Muscle layer of duodenum (tissue), 2 donors: ENCODE results near the gene CDX1.

Source experiments
- H3K27ac ChIP-seq: one replicate; pipeline ENCODE4 v1.7.0; 2013; ENCODE audit warnings: mild to moderate bottlenecking, low read length
- H3K27me3 ChIP-seq: one replicate; pipeline ENCODE4 v1.7.0; 2013; ENCODE audit warnings: low read depth, mild to moderate bottlenecking, control low read depth, low read length
- H3K36me3 ChIP-seq, 2 donors: one replicate each; pipeline ENCODE4 v1.7.0; 2013; ENCODE audit warnings: low read length in 2 of 2, control low read depth in 1 of 2, mild to moderate bottlenecking in 1 of 2; ENCODE audit not compliant: insufficient read depth in 2 of 2, control insufficient read depth in 1 of 2
- H3K4me1 ChIP-seq, 2 donors: one replicate each; pipeline ENCODE4 v1.7.0; 2013; ENCODE audit warnings: low read length in 2 of 2, mild to moderate bottlenecking in 2 of 2, control low read depth in 1 of 2, moderate library complexity in 1 of 2; ENCODE audit not compliant: insufficient read depth in 2 of 2, control insufficient read depth in 1 of 2
- H3K4me3 ChIP-seq, 2 donors: one replicate each; pipeline ENCODE4 v1.7.0; 2013; ENCODE audit warnings: low read length in 2 of 2, low read depth in 1 of 2, mild to moderate bottlenecking in 1 of 2
- H3K9me3 ChIP-seq, 2 donors: one replicate each; pipeline ENCODE4 v1.7.0; 2013; ENCODE audit warnings: low read length in 2 of 2, control low read depth in 1 of 2, mild to moderate bottlenecking in 1 of 2; ENCODE audit not compliant: control insufficient read depth in 1 of 2
- donor health status: healthy.

CDX1 gene

GRCh38 chr5:150203832-150204589, 37.4 kb downstream of the CDX1 start:
- Histone ChIP-seq H3K4me3 (no peak overlapping the region), H3K36me3 (no peaks in the 10 kb centered on the region), H3K4me1 (no peaks in the 10 kb centered on the region)

GRCh38 chr5:150204590-150204960, 38.0 kb downstream of the CDX1 start:
- Histone ChIP-seq H3K27ac (no peak overlapping the region), H3K27me3 (no peaks in the 10 kb centered on the region), H3K9me3 (no peaks in the 10 kb centered on the region), H3K4me1 (no peaks in the 10 kb centered on the region), H3K4me3 (no peak overlapping the region), H3K36me3 (no peaks in the 10 kb centered on the region)

More at GRCh38 chr5:150203832-150204589, 37.4 kb downstream of the CDX1 start:
- no peak overlapping the region for H3K27ac ChIP-seq
- H3K27me3 ChIP-seq = no peaks in the 10 kb centered on the region
- no peaks in the 10 kb centered on the region for H3K9me3 ChIP-seq

GRCh38 chr5:150206098-150206778, 39.7 kb downstream of the CDX1 start:
- H3K36me3 ChIP-seq = no peaks in the 10 kb centered on the region

GRCh38 chr5:150206779-150207115, 40.2 kb downstream of the CDX1 start:
- H3K27me3 ChIP-seq = no peaks in the 10 kb centered on the region
- H3K27ac ChIP-seq = no peak overlapping the region
- no peaks in the 10 kb centered on the region for H3K4me1 ChIP-seq
- no peaks in the 10 kb centered on the region for H3K9me3 ChIP-seq
- H3K36me3 ChIP-seq = no peaks in the 10 kb centered on the region
- no peak overlapping the region for H3K4me3 ChIP-seq

More at GRCh38 chr5:150206098-150206778, 39.7 kb downstream of the CDX1 start:
- Histone ChIP-seq H3K27me3 (no peaks in the 10 kb centered on the region), H3K4me3 (no peak overlapping the region), H3K27ac (no peak overlapping the region), H3K4me1 (no peaks in the 10 kb centered on the region), H3K9me3 (no peaks in the 10 kb centered on the region)

- no peaks in the 10 kb centered on the region for H3K36me3 ChIP-seq
- no peaks in the 10 kb centered on the region for H3K4me1 ChIP-seq
- no peaks in the 10 kb centered on the region for H3K9me3 ChIP-seq
- no peak overlapping the region for H3K27ac ChIP-seq
- no peak overlapping the region for H3K4me3 ChIP-seq
- no peaks in the 10 kb centered on the region for H3K27me3 ChIP-seq
These were observed 41.9 kb downstream of the CDX1 start for GRCh38 chr5:150208187-150209098.

GRCh38 chr5:150209099-150209635, 42.6 kb downstream of the CDX1 start:
- no peaks in the 10 kb centered on the region for H3K36me3 ChIP-seq
- no peaks in the 10 kb centered on the region for H3K27me3 ChIP-seq
- H3K4me3 ChIP-seq = no peak overlapping the region
- peaks cover 0 to under 1% of the 10 kb centered on the region in 2 donors for H3K4me1 ChIP-seq
- H3K27ac ChIP-seq = no peak overlapping the region
- no peaks in the 10 kb centered on the region for H3K9me3 ChIP-seq

GRCh38 chr5:150210644-150211043, 44.1 kb downstream of the CDX1 start:
- Histone ChIP-seq H3K27me3 (no peaks in the 10 kb centered on the region), H3K4me1 (peaks cover 0 to 4% of the 10 kb centered on the region in 2 donors), H3K27ac (peak overlapping the region; percentile 34), H3K9me3 (no peaks in the 10 kb centered on the region), H3K36me3 (no peaks in the 10 kb centered on the region), H3K4me3 (no peak overlapping the region)

- H3K27me3 ChIP-seq = no peaks in the 10 kb centered on the region
- H3K36me3 ChIP-seq = no peaks in the 10 kb centered on the region
- no peaks in the 10 kb centered on the region for H3K9me3 ChIP-seq
- H3K4me3 ChIP-seq = no peak overlapping the region
- peak overlapping the region; percentile 34 for H3K27ac ChIP-seq
- peaks cover 0 to 4% of the 10 kb centered on the region in 2 donors for H3K4me1 ChIP-seq
These were observed 44.8 kb downstream of the CDX1 start for GRCh38 chr5:150211156-150212030.

GRCh38 chr5:150213530-150213929, 47.0 kb downstream of the CDX1 start:
- Histone ChIP-seq H3K4me3 (no peak overlapping the region), H3K27ac (no peak overlapping the region), H3K27me3 (no peaks in the 10 kb centered on the region), H3K4me1 (peaks cover 0 to 4% of the 10 kb centered on the region in 2 donors), H3K36me3 (no peaks in the 10 kb centered on the region), H3K9me3 (no peaks in the 10 kb centered on the region)

- Histone ChIP-seq H3K4me1 (peaks cover 0 to 4% of the 10 kb centered on the region in 2 donors), H3K9me3 (no peaks in the 10 kb centered on the region), H3K27ac (no peak overlapping the region), H3K27me3 (no peaks in the 10 kb centered on the region), H3K4me3 (no peak overlapping the region), H3K36me3 (no peaks in the 10 kb centered on the region)
These were observed 47.7 kb downstream of the CDX1 start for GRCh38 chr5:150214289-150214688.
